GM18505 (cell line): ENCODE measurements around the gene CDK9.

Experiments used
- ATAC-seq: cut with Tn5 transposase; IDR thresholded peaks from one replicate; pipeline ENCODE4 v1.9.1; 2021; ENCODE audit not compliant: unreplicated experiment
- POLR2A ChIP-seq: IDR thresholded peaks from 4 replicates; pipeline ENCODE4 v1.6.1; 2011; ENCODE audit warnings: borderline replicate concordance; ENCODE audit not compliant: insufficient read depth, insufficient read length; ENCODE audit errors: extremely low read depth

Gene CDK9

GRCh38 chr9:127809540-127810377 lies 23.9 kb downstream of the CDK9 start:
- ATAC-seq: no peak

GRCh38 chr9:127810378-127811187 lies 24.7 kb downstream of the CDK9 start:
- ATAC-seq: no peak
- no peak for TF ChIP-seq POLR2A

More at GRCh38 chr9:127809540-127810377, 23.9 kb downstream of the CDK9 start:
- TF ChIP-seq POLR2A: no peak

GRCh38 chr9:127812011-127812410 lies 26.2 kb downstream of the CDK9 start:
- ATAC-seq: no peak
- TF ChIP-seq POLR2A: no peak

- ATAC-seq: no peak
- TF ChIP-seq POLR2A: no peak
Measured at GRCh38 chr9:127812936-127813675, 27.3 kb downstream of the CDK9 start.

- ATAC-seq: no peak
- TF ChIP-seq POLR2A: no peak
Measured at GRCh38 chr9:127813686-127814226, 27.9 kb downstream of the CDK9 start.

GRCh38 chr9:127814619-127815511 lies 29.0 kb downstream of the CDK9 start:
- no peak for ATAC-seq
- TF ChIP-seq POLR2A: no peak

GRCh38 chr9:127815512-127816361 lies 29.9 kb downstream of the CDK9 start:
- no peak for ATAC-seq

GRCh38 chr9:127816362-127816725 lies 30.5 kb downstream of the CDK9 start:
- no peak for TF ChIP-seq POLR2A
- no peak for ATAC-seq

More at GRCh38 chr9:127815512-127816361, 29.9 kb downstream of the CDK9 start:
- no peak for TF ChIP-seq POLR2A

GRCh38 chr9:127816728-127817127 lies 30.9 kb downstream of the CDK9 start:
- ATAC-seq: no peak
- no peak for TF ChIP-seq POLR2A

- ATAC-seq: no peak
- no peak for TF ChIP-seq POLR2A
Measured at GRCh38 chr9:127817881-127818434, 32.1 kb downstream of the CDK9 start.

- no peak for ATAC-seq
- TF ChIP-seq POLR2A: no peak
Measured at GRCh38 chr9:127818574-127818973, 32.7 kb downstream of the CDK9 start.

GRCh38 chr9:127822108-127822507 lies 36.3 kb downstream of the CDK9 start:
- ATAC-seq: no peak
- no peak for TF ChIP-seq POLR2A
